CD4-positive, CD25-positive, alpha-beta regulatory T cell (primary cell): Measurements from ENCODE around the gene CALHM3. TPM values are rescaled to one million over a fixed set of nuclear protein-coding genes. Genes with fewer than 3 reads are reported as not detected.
A peak's percentile ranks its signal among the peaks of the same experiment; 100 is the strongest.

Experiments
- ATAC-seq, 2 donors: fragments of 150-1000 bp; cut with Tn5 transposase; one replicate each; pipeline ENCODE4 v1.10.0; 2021; ENCODE audit warnings: low read depth in 2 of 2, moderate number of reproducible peaks in 2 of 2, moderate library complexity in 1 of 2
- DNase-seq, 3 donors: peaks; one replicate each; pipeline versions ENCODE4 v3.0.0 to v3.0.0-alpha.2; 2012 to 2022; ENCODE audit warnings: mixed read lengths in 1 of 3
- H3K27ac ChIP-seq: one replicate; pipeline ENCODE4 v1.7.0; 2013; ENCODE audit warnings: mild to moderate bottlenecking, low read length; ENCODE audit not compliant: insufficient read depth, poor library complexity, severe bottlenecking
- H3K27me3 ChIP-seq: one replicate; pipeline ENCODE4 v1.7.0; 2013; ENCODE audit warnings: low read length; ENCODE audit not compliant: control insufficient read depth, insufficient read depth
- H3K36me3 ChIP-seq: one replicate; pipeline ENCODE4 v1.7.0; 2013; ENCODE audit warnings: mild to moderate bottlenecking, low read length, moderate library complexity; ENCODE audit not compliant: control insufficient read depth, insufficient read depth
- H3K4me1 ChIP-seq: 2 replicates; pipeline ENCODE4 v1.7.0; 2013; ENCODE audit warnings: mild to moderate bottlenecking, low read length; ENCODE audit not compliant: insufficient read depth, control insufficient read depth, poor library complexity, severe bottlenecking
- H3K4me3 ChIP-seq: one replicate; pipeline ENCODE4 v1.7.0; 2013; ENCODE audit warnings: low read depth, mild to moderate bottlenecking, low read length, moderate library complexity
- H3K9me3 ChIP-seq, 2 experiments: 1 replicate in 1 of 2; 2 replicates in 1 of 2; pipeline ENCODE4 v1.7.0; 2013; ENCODE audit warnings: low read length in 2 of 2, mild to moderate bottlenecking in 1 of 2, moderate library complexity in 1 of 2; ENCODE audit not compliant: control insufficient read depth in 2 of 2
- H3K27ac Mint-ChIP-seq, 3 donors: one replicate each; pipeline ENCODE4 v1.8.0; 2020 to 2022; ENCODE audit warnings: mild to moderate bottlenecking in 3 of 3, mixed read lengths in 3 of 3, moderate library complexity in 2 of 3
- H3K27me3 Mint-ChIP-seq: one replicate; pipeline ENCODE4 v1.8.0; 2022; ENCODE audit warnings: mild to moderate bottlenecking, mixed read lengths
- H3K36me3 Mint-ChIP-seq: one replicate; pipeline ENCODE4 v1.8.0; 2020; ENCODE audit warnings: mixed read lengths
- H3K4me1 Mint-ChIP-seq, 4 donors: one replicate each; pipeline ENCODE4 v1.8.0; 2020 to 2022; ENCODE audit warnings: mixed read lengths in 4 of 4, mild to moderate bottlenecking in 1 of 4
- H3K4me3 Mint-ChIP-seq, 4 donors: one replicate each; pipeline ENCODE4 v1.8.0; 2020 to 2022; ENCODE audit warnings: mild to moderate bottlenecking in 4 of 4, mixed read lengths in 4 of 4, moderate library complexity in 3 of 4
- H3K9me3 Mint-ChIP-seq, 7 donors: one replicate each; pipeline ENCODE4 v1.8.0; 2020 to 2022; ENCODE audit warnings: mixed read lengths in 7 of 7, mild to moderate bottlenecking in 3 of 7, moderate library complexity in 2 of 7
- polyA plus RNA-seq, 4 donors: library from polyadenylated mRNA; unstranded; fragments of 300-500 nt; fragmentation: Illumina TruSeq; gene quantifications; one replicate each; pipeline ENCODE4 v1.2.3, GENCODE V29; 2021
- total RNA-seq: library from RNA; stranded (reverse); gene quantifications from one replicate; pipeline ENCODE4 v1.2.3, GENCODE V29; 2022

The CALHM3 gene
- total and polyA plus RNA-seq, 5 donors from 2014 or later, result not detected

GRCh38 chr10:103457896-103458583, 21.0 kb downstream of the CALHM3 start:
- no peak overlapping the region for H3K27ac ChIP-seq
- Mint-ChIP-seq H3K27me3 (no peaks in the 10 kb centered on the region), H3K27ac (no peak overlapping the region), H3K9me3 (no peaks in the 10 kb centered on the region), H3K4me1 (peaks cover 0 to 16% (median 9%) of the 10 kb centered on the region in 4 donors), H3K4me3 (no peak overlapping the region), H3K36me3 (no peaks in the 10 kb centered on the region)
- peaks cover 14% of the 10 kb centered on the region for H3K4me1 ChIP-seq
- ATAC-seq, result no peak
- H3K27me3 ChIP-seq, result no peaks in the 10 kb centered on the region
- no peak for DNase-seq
- no peaks in the 10 kb centered on the region for H3K36me3 ChIP-seq
- H3K9me3 ChIP-seq, result no peaks in the 10 kb centered on the region
- H3K4me3 ChIP-seq, result no peak overlapping the region

GRCh38 chr10:103457176-103457712, 21.8 kb downstream of the CALHM3 start:
- no peaks in the 10 kb centered on the region for H3K36me3 Mint-ChIP-seq
- peak overlapping the region in 1 of 3 donors; percentile 44 for H3K27ac Mint-ChIP-seq

GRCh38 chr10:103456074-103456660, 22.9 kb downstream of the CALHM3 start:
- Mint-ChIP-seq H3K27ac (no peak overlapping the region), H3K9me3 (no peaks in the 10 kb centered on the region), H3K4me3 (peak overlapping the region in 2 of 4 donors; percentile 44 to 74), H3K36me3 (no peaks in the 10 kb centered on the region), H3K27me3 (no peaks in the 10 kb centered on the region), H3K4me1 (peaks cover 0 to 27% (median 10%) of the 10 kb centered on the region in 4 donors)
- no peaks in the 10 kb centered on the region for H3K27me3 ChIP-seq
- DNase-seq, result no peak
- no peak for ATAC-seq
- H3K36me3 ChIP-seq, result no peaks in the 10 kb centered on the region
- no peaks in the 10 kb centered on the region for H3K9me3 ChIP-seq
- H3K27ac ChIP-seq, result no peak overlapping the region
- peaks cover 25% of the 10 kb centered on the region for H3K4me1 ChIP-seq
- H3K4me3 ChIP-seq, result no peak overlapping the region

More at GRCh38 chr10:103457176-103457712, 21.8 kb downstream of the CALHM3 start:
- DNase-seq (no peak), ATAC-seq (no peak)
- Histone ChIP-seq H3K4me3 (no peak overlapping the region), H3K27me3 (no peaks in the 10 kb centered on the region), H3K9me3 (no peaks in the 10 kb centered on the region), H3K27ac (no peak overlapping the region), H3K36me3 (no peaks in the 10 kb centered on the region), H3K4me1 (peaks cover 21% of the 10 kb centered on the region)
- Mint-ChIP-seq H3K4me1 (peaks cover 0 to 22% (median 9%) of the 10 kb centered on the region in 4 donors), H3K4me3 (peak overlapping the region in 1 of 4 donors; percentile 47), H3K27me3 (no peaks in the 10 kb centered on the region), H3K9me3 (no peaks in the 10 kb centered on the region)

- DNase-seq (no peak), ATAC-seq (no peak)
- Histone ChIP-seq H3K27me3 (no peaks in the 10 kb centered on the region), H3K9me3 (no peaks in the 10 kb centered on the region), H3K4me1 (peaks cover 35% of the 10 kb centered on the region), H3K27ac (no peak overlapping the region), H3K4me3 (no peak overlapping the region), H3K36me3 (no peaks in the 10 kb centered on the region)
- no peaks in the 10 kb centered on the region for H3K36me3 Mint-ChIP-seq
- no peaks in the 10 kb centered on the region for H3K27me3 Mint-ChIP-seq
- peaks cover 0 to 36% (median 16%) of the 10 kb centered on the region in 4 donors for H3K4me1 Mint-ChIP-seq
- H3K27ac Mint-ChIP-seq, result no peak overlapping the region
- H3K9me3 Mint-ChIP-seq, result no peaks in the 10 kb centered on the region
- H3K4me3 Mint-ChIP-seq, result no peak overlapping the region
Observed at GRCh38 chr10:103455235-103455634, 23.8 kb downstream of the CALHM3 start.

GRCh38 chr10:103454026-103454425, 25.0 kb downstream of the CALHM3 start:
- Mint-ChIP-seq H3K4me3 (peak overlapping the region; percentile 84 to 97 (median 94)), H3K27me3 (no peaks in the 10 kb centered on the region), H3K9me3 (peaks cover 0 to 2% (median 0%) of the 10 kb centered on the region in 7 donors), H3K27ac (peak overlapping the region; percentile 32 to 86 (median 85)), H3K36me3 (peaks cover 10% of the 10 kb centered on the region), H3K4me1 (peaks cover 0 to 41% (median 28%) of the 10 kb centered on the region in 4 donors)
- H3K27me3 ChIP-seq, result no peaks in the 10 kb centered on the region
- peaks cover 44% of the 10 kb centered on the region for H3K4me1 ChIP-seq
- H3K27ac ChIP-seq, result no peak overlapping the region
- ATAC-seq, result no peak
- no peaks in the 10 kb centered on the region for H3K9me3 ChIP-seq
- H3K36me3 ChIP-seq, result peaks cover 9% of the 10 kb centered on the region
- no peak overlapping the region for H3K4me3 ChIP-seq
- DNase-seq, result no peak

- peaks cover 18% of the 10 kb centered on the region for H3K36me3 ChIP-seq
- peak overlapping the region; percentile 58 for H3K27ac ChIP-seq
- no peaks in the 10 kb centered on the region for H3K9me3 ChIP-seq
- H3K27me3 ChIP-seq, result no peaks in the 10 kb centered on the region
- ATAC-seq (no peak), DNase-seq (no peak)
- peak overlapping the region; percentile 91 for H3K4me3 ChIP-seq
- H3K27ac Mint-ChIP-seq, result peak overlapping the region; percentile 84 to 92 (median 91)
- H3K4me1 ChIP-seq, result peaks cover 52% of the 10 kb centered on the region
- H3K36me3 Mint-ChIP-seq, result peaks cover 18% of the 10 kb centered on the region
- H3K4me3 Mint-ChIP-seq, result peak overlapping the region; percentile 94 to 99 (median 96)
- peaks cover 0 to 2% (median 0%) of the 10 kb centered on the region in 7 donors for H3K9me3 Mint-ChIP-seq
- no peaks in the 10 kb centered on the region for H3K27me3 Mint-ChIP-seq
- H3K4me1 Mint-ChIP-seq, result peaks cover 0 to 54% (median 37%) of the 10 kb centered on the region in 4 donors
Observed at GRCh38 chr10:103452506-103453230, 26.4 kb downstream of the CALHM3 start.

GRCh38 chr10:103451831-103452505, 27.1 kb downstream of the CALHM3 start, which contains the start of gene CALHM2:
CALHM2 (minus strand) TSS chr10:103452370; CDS start chr10:103449941, 2,429 bp downstream.
- Histone ChIP-seq H3K4me3 (peak within 1 kb of the TSS; percentile 91), H3K4me1 (peaks cover 53% of the 10 kb centered on the region), H3K36me3 (peaks cover 25% of the 10 kb centered on the region), H3K27me3 (no peaks in the 10 kb centered on the region), H3K27ac (peak within 1 kb of the TSS; percentile 58), H3K9me3 (no peaks in the 10 kb centered on the region)
- Mint-ChIP-seq H3K36me3 (peaks cover 22% of the 10 kb centered on the region), H3K4me3 (peak within 1 kb of the TSS; percentile 94 to 99 (median 96)), H3K27ac (peak within 1 kb of the TSS; percentile 91 to 96 (median 92)), H3K27me3 (no peaks in the 10 kb centered on the region), H3K4me1 (peaks cover 0 to 58% (median 38%) of the 10 kb centered on the region in 4 donors), H3K9me3 (peaks cover 0 to 2% (median 0%) of the 10 kb centered on the region in 7 donors)
- peak; percentile 70 to 74 for ATAC-seq
- DNase-seq, result peak; percentile 20 to 65 (median 45)
